GM21723 (cell line): ENCODE data around the gene POLR3GL.

Experiments used
- ATAC-seq: cut with Tn5 transposase; IDR thresholded peaks from one replicate; pipeline ENCODE4 v1.9.1; 2021; ENCODE audit warnings: mild to moderate bottlenecking, moderate library complexity; ENCODE audit not compliant: unreplicated experiment

Gene POLR3GL

DNA sequence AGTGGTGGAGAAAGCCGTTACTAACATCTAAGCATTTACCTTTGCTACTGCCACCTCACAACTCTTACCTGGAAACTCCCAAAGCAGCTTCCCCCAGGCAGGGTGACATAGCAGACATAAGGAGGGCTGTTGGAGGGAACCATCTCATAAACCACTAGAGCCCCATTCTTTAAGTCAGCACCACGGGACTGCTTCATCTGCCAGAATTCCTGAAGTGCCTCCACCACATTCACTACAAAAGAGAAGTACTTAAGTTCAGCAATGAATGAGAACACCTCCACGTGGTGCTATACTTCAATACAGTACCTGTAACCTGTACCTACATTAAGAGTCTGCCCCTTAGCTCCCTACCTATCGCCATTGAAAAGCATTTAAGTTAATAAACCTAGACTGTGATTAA, 16.9 kb upstream of the POLR3GL start:
- no peak for ATAC-seq

DNA sequence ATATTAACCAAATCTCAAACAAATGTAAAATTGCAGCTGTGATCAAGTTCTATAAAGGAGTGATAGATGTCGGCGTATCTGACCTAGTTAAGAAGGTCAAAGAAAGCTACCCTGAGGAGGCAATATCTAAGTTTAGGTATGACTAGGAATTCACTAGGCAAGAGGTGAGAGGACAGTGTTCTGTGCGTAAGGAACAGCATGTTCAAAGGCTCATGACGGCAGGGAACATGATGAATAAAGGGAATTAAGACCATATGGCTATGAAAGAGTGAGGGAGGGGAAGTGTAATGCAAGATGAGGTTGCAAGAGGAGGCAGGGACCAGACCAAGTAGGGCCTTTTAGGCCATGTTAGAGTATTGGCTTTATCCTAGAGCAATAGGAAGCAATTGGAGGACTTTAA, 15.3 kb upstream of the POLR3GL start:
- ATAC-seq: no peak

DNA sequence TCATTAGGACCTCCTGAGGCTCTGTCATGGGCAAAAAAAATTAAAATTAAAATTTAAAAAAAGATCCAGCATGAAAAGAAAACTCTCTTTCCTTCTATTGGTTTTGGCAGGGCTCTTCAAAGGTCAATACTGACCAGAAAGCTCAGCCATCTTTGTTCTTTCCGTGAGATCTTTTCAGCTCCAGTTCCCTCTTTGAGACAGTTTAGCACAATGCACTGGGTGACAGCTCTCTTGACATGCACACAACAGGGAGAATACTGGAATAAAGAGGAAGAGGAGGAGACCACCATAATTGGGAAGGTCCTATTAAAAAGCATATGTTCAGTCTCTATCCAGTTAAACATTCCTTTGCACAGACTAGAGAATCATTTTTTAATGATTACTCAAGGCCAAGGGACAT, 13.0 kb upstream of the POLR3GL start:
- no peak for ATAC-seq

DNA sequence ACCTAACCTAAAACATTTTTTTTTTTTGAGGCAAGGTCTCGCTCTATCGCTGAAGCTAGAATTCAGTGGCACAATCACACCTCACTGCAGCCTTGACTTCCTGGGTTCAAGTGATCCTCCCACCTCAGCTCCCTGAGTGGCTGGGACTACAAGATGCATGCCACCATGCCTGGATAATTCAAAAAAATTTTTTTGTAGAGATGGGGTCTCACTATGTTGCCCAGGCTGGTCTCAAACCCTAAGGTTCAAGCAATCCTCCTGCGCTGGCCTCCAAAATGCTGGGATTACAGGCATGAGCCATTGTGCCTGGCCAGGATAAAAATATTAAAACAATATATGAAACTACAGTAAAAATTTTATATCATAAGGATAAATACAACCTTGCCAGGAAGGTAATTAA, 11.6 kb upstream of the POLR3GL start:
- no peak for ATAC-seq

DNA sequence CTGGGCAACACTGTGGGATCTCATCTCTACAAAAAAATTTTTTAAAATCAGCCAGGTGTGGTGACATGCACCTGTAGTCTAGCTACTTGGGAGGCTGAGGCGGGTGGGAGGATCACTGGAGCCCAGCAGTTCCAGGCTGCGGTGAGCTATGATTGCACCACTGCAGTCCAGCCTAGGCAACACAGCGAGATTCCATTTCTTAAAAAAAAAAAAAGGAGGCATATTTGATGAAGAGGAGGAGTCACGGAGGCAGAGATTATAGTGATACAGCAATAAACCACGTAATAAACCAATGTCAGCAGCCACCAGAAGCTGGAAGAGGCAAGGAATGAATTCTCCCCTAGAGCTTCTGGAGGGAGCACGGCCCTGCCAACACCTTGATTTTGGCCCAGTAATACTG, 10.6 kb upstream of the POLR3GL start:
- ATAC-seq: no peak

DNA sequence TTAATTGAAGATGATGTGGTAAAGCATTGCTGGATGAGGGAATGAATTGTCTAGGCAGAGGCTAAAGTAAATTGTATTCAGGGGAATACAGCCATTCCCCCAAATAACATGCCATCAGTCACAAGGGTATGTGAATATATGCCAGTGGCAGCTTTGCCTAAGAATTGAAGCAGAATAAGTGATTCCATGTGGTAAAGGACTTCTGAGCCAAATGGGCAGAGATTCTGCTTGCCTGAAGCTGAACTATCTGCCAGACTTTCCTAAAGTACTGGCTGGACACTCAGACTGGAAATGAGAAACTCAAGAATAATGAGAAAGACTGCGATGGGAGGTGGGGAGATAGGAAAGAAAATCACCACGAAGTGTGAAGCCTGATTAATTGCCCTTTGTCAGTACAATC, 9.1 kb upstream of the POLR3GL start:
- no peak for ATAC-seq

DNA sequence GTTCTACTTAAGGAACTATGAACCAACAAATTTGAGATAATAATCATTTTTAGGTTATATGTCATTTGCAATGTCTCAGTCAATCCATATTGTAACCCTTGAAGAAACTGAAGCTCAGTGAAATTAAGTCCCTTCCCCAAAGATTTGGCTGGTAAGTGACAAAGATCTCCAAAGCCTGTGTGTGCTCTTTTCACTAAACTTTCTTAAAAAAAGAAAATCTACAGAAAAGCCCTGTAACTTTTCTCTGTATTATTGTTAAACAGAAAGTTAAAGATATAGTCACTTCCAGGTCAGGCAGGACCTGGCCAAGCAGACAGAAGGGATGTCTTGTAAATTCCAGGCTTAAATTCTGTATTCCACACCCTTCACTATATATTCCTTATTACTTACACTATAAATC, 8.1 kb upstream of the POLR3GL start:
- ATAC-seq: no peak

DNA sequence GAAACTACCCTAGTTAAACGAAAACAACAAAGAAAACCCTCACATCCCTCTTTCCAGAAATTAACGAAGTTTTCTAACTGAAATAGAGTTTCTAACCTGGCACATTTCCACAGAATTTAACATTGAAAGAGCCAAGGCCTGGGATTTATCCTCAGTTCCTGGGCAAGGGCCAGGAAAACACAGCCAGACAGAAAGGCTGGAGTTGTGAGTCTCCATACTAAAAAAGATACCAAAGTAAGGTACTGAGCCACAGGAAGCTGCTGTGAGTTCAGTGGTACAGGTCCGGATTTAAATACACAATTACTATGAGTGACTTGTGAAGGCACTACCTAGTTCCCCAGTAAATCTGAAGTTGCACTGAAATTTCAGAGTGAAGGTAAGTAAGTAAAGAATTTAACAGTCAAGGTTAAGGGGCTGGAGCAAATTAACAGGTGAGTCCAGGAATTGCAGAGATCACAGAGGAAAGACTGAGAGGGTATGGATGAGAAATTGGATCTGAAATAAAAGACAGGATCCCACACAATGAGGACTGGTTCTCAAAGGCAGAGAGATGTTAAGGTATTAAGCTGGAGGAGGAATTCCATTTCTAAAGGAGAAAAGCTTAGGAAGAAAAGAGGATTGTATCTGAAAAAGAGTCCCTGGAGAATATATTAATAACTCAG, 7.6 kb upstream of the POLR3GL start:
- ATAC-seq: no peak

DNA sequence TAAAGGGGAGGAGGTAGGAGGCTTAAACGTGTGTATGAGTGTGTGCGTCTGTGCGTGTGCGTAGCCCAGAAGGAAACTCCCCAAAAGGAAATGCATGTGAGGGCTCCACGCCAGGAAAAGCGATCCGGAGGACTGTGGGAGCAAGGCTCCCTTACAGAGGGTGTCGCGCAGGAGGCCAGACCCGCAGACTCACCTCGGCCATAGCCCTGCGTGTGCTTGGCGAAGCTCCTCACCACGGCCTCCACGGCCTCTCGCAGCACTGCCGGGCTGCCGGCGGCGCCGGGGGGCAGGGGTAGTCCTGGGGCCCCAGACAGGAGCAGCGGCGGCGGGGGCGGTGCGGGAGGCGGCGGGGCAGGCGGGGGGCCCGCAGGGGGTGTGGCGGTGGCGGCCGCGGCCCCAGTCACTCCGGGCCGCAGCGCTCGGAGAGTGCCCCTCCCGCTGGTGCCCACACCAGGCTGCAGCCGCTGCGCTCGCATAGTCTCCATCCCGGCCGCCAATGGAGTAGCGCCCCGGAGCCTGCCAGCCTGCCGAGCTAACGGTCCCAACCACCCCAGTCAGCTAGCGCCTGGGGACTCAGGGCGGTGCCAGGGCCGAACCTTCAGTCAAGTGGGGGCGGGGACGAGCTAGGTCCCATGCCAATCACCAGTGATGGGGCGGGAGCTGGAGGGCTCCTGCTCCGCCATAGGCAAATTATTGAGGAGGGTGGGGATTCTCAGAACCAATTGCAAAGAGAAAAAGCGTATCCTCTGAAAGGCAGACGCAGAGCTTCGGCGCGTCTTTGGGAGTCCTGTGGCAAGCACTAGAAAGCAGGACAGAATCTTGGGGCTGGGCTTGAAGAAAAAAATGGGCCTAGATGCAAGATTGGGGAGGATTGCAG, 6.8 kb upstream of the POLR3GL start, which contains the start of gene LIX1L:
TSS of gene LIX1L (minus strand) at position 575 of the 877 bp plus-strand sequence. CDS start at position 485, 90 bp downstream.
- ATAC-seq: peak; percentile 83

DNA sequence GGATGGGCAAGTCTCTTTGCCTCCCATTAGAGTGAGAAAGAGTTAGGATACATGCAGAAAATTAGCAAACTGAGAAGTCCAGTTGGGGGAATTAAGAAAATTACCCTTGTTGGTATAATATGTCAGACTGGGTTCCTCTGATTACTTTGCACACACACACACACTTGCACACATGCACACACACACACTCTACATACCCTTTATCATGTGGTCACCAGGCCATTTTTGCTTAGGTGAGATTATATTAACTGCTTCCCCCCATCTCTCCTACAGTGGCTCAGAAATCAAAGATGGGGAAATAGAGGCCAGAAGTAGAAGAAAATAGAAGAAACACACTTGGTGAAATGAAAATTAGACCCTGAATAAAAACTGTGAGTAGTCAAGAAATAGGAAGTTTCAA, 5.8 kb upstream of the POLR3GL start:
- ATAC-seq: no peak

DNA sequence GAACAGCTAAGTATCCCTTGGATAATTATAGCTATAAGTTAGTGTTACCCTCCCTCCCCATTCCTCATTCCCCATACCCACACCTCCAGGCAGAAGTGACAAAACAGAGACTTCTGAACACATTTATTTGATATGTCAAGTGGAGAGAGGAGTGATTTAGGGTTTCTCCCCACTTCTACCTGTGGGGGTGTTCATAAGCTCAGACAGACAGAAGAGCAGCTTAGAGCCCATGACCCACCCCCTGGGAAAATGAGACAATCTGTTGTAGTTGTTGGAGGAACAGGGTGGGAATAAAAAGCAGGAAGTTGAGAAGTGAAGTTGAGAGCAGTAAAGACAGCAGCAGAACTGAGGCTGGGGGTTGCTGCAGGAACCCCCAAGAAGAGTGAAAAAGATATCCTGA, 5.2 kb upstream of the POLR3GL start:
- ATAC-seq: no peak

DNA sequence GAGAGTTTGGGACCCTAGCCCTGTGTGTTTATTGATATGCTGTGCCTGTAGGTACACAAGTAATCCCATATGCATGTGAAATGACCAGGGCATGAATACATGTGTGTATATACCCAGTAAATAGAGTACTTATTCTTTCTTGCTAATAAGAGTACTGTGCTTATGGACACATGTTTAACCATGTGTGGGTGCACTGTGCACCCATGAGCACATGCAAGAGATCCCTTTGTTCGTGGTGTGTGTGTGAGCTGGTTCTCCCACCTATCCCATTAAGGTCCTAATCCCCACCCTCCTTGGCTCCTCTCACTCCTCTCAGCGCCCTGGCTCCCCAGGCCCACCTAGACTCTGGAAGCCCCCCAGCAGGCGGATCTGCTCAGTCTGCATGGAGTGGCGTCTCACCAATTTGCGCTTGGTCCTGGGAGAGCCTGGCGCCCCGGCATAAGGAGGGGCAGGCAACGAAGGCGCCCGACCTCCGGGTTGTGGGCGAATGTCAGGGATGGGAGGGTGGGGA, 4.5 kb upstream of the POLR3GL start:
- no peak for ATAC-seq

DNA sequence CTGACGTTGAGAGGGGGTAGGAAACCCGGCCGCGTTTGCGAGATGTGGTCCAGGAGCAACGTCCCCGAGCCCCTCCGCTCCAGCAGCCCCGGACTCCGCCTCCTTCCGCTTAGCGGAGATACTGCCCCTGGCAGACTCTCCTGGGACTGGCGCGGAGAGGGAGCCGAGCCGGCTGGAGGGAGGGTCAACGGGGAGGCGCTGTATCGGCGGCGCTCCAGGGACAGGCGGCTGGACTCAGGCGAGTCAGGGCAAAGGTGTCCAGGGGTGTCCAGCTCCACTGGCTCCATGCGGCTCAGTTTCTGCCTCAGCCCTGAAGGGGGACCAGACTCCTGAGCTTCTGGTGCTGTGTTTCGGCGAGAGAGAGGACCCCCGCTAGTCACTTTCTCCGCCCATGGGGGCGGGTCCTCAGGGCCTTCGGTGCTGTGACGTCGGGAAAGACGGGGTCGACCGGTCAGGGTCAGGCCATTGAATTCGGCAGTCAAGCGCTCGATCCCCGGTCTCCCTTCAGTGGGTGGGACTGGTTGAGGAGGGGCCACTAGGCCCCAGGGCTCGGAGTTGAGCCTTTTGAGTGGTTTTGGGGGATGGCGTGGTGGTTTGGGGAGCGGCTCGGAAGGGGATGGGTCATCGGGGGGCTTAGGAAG, 3.9 kb upstream of the POLR3GL start:
- ATAC-seq: no peak

DNA sequence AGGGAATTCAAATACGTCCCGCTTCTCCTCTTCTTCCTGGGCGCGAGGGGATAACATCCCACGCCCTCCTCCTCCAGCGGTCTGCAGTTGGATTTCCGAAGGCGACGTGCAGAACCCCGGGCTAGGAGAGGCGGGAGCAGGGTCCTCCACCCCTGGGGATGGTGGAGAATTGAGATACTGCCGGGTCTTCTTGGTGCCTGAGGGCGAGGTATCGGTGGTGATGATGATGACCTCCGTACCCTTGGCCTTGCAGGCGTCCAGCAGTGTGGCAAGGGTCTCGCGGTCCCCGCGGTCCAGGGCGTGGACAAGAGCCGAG, 3.4 kb upstream of the POLR3GL start:
- no peak for ATAC-seq

DNA sequence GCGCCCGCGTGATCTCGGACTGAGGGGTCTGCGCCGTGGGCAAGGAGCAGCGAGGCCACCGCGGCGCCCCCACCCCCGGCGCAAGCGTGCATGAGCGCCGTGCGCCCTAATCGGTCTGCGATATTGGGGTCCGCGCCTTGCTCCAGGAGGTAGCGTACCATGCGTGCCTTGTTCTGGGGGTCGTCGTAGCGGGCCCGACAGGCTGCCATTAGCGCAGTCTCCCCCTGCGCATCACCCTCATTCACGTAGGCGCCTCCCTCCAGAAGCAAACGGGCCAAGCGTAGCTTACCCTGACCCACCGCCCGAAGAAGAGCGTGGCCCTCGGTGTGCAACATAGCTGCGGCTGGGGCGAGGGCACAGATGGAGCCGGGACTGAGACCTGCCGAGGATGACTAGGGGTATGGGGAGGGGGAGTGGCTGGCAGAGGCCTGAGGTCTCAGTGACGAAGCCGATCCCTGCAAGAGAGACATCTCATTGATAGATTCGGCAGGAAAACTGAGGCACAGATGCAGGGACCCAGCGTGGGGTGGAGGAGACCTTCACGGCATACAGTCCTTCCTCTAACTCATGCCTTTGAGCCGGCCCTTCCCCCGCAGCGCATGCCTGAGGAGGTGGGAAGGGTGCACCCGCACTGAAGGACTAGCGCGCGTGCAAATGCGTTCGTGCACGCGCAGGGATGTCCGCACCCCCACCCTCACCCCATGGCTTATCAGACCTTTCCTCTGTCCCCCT, 2.9 kb upstream of the POLR3GL start:
- ATAC-seq: no peak

DNA sequence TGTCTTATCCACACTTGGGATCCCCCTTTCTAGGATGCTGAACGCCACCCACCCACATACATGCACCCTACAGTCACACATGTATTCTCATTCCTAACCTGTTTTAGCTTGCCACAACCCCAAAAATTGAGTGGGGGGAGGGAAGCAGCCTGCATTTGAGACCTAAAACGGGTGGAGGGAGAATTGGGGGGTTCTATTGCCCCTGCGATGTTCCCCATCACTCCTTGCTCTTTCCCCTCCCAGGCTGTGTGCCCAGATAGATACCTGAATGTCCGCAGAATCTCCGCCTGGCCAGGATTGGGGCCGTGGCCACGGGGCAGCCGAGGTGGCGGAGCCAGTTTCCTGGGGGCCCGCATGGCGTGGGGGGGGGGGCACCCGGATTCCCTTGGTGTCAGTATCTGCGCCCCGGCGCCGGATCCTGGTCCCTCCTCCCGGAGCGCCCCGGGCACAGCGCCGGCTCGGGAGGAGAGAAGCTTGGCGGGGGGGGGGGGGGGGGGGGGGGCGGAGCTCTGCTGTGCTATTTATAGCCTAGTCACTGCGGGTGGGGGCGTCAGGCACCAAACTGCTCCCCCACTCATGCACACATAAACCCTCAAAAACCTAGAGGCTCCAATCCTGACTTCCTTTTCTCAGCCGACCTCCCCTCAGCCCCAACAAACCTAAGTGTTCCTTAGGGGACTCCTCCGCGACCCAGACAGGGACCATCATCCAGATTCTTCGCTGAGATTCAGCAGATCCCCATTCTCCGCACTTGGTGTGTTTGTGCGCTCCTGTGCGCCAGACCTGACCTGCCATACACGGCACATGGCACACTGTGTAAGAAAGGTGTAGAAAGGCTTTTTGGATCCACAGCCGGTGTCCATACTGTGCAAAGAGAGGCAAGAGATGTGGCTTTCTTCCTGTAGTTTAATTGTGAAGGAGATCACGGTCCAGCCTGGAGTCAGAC, 2.1 kb upstream of the POLR3GL start:
- ATAC-seq: no peak

DNA sequence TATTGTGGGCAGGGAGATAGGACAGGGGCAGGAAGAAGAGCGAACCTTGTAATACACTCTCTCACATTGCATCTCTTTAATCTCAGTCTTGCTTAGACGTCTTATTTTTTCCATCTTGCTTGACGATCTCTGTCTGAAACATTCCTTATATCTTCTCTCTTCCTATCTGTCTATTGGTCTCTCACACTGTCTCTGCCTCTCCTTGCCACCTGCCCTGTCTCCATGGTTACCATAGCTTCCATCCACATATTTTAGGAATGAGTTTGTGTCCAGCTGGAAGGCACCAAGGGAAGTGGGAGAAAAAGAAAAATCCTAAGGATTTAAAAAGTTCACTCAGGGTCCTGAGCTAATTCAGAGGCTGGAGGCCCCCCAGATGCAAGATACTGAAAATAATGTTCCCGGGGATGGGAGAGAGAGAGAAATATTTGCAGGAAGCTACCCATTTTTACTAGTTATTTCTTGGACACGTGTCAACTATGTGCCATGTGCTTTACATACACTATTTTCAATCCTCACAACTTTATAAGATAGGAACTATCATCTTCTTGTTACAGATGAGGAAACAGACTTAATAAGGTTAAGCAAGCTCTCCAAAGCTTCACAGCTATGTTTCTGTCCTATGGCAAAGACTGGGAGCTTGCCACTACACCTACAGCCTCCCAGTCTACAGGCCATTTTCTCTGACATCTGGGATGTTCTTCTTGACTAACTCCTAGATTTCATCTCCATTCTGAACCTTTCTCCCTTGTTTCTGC, 1.0 kb upstream of the POLR3GL start:
- no peak for ATAC-seq

DNA sequence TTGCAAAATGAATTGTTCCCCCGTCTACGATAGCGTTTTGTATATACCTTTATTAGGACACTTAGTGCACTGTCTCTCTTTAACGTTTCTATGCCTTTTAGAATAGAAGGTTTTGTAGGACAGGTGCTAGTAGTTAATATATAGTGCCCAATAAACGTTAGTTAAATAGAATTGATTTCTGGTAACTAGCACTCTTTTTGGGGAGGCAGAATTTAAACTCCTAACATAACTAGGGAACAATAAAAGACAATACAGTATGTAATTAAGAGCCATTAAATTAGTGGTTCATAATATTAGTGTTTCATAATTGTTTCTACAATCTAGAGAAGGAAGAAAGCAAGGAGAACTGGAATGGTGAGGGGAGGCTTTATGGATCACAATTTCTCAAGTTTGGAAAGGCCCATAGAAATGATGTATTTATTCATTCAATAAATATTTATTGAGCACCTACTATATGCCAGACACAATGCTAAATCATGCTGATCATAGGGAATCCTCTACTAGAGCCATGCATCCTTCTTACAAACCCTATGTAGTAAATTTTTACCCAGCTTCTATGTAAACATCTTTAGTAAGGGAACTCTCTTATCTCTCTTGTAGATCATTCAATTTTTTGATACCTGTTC, 742 bp downstream of the POLR3GL start:
- no peak for ATAC-seq

DNA sequence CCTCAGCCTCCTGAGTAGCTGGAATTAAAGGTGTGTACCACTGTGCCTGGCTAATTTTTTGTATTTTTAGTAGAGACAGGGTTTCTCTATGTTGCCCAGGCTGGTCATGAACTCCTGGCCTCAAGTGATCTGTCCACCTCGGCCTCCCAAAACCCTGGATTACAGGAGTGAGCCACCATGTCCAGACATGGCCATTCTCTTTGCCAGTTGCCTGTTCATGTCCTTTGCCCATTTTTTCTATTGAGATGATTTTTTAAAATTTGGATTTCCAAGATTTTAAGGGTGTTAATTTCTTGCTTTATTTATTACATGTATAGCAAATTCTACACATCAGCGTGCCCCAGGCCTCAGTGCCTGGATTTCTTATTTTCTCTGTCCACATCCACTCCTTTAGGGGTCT, 2.8 kb downstream of the POLR3GL start:
- no peak for ATAC-seq
